ENCODE results near the gene ERC2.

ERC2 gene

DNA sequence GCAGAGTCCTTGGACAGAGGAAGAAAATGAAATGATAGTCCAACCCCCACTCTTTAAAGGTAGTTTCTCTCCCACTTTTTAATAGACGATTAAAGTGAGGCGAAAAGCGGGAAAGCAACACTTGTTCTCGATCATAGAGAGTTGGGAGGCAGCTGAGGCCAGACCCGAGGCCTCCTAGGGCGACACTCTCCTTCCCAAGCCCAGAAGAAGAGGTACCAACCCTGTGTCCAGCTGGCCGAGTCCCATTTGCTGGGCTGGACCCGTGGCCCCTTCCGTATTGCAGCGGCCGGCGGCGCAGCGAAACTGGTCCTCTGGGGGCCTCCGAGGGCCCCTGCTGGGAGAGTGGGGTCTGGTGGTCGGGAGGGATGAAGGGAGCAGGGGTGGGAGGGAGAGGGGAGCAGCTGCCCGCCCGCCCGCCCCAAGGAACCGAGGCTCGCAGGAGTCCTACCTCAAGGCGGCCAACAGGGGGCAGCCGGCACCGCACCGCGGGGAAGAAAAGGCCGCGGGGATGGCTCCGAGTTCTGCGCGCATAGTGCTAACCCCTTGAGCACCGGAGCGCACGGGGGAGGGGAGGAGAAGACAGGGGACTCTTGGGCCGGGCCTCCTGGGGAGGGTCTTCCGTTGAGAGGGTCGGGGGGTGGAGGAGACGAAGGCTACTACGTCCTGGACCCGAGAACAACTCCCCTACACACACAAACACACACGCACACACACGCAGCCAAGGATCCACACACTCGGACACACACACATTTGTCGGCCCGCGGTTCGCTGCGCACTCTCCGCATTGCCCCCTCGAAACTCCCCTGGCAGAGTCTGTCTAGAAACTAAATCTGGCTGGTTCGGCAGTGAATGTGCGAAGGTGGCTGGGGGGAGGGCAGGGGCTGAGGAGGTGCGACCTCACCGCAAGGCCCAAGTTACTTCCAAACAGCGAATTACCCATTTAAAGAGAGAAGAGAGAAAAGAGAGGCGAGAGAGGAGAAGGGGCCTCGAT, 983.2 kb downstream of the ERC2 start (continued):
- TF ChIP-seq ZNF391 (tag by site-specific recombination; IDR thresholded peaks at IDR 0.05; ENCODE audit: borderline replicate concordance, low read depth) (peak; percentile 44; the same call in 1 of the 2 replicates), ZNF433 (tag by site-specific recombination; IDR thresholded peaks at IDR 0.05; ENCODE audit: low read depth) (no peak), ZNF341 (tag by site-specific recombination; IDR thresholded peaks at IDR 0.05; ENCODE audit: low read depth) (peak; percentile 71), WT1 (tag by site-specific recombination; IDR thresholded peaks at IDR 0.05) (no peak), KLF9 (tag by site-specific recombination; IDR thresholded peaks at IDR 0.05; ENCODE audit: low read depth) (no peak), ZNF514 (tag by site-specific recombination; IDR thresholded peaks at IDR 0.05) (no peak), ZNF768 (tag by site-specific recombination; IDR thresholded peaks at IDR 0.05) (no peak; the same call in 1 of the 2 replicates), ZFP41 (tag by site-specific recombination; IDR thresholded peaks at IDR 0.05; ENCODE audit: borderline replicate concordance) (no peak), TCF7L2 (IDR thresholded peaks at IDR 0.05; ENCODE audit: borderline replicate concordance, low read depth, low read length) (no peak), ZNF248 (tag by site-specific recombination; IDR thresholded peaks at IDR 0.05) (no peak), REPIN1 (tag by site-specific recombination; IDR thresholded peaks at IDR 0.05; ENCODE audit: low read depth) (no peak), ZNF624 (tag by site-specific recombination; IDR thresholded peaks at IDR 0.05) (no peak), ZNF266 (tag by site-specific recombination; IDR thresholded peaks at IDR 0.05; ENCODE audit: low read depth) (no peak), GFI1B (tag by site-specific recombination; IDR thresholded peaks at IDR 0.05) (no peak), ZNF112 (tag by site-specific recombination; IDR thresholded peaks at IDR 0.05) (no peak), MYNN (tag by site-specific recombination; IDR thresholded peaks at IDR 0.05; ENCODE audit: borderline replicate concordance) (no peak), GLI4 (tag by site-specific recombination; IDR thresholded peaks at IDR 0.05) (0 out of 2 replicates have a peak, but pooled peaks have one; percentile 28), ZNF585B (tag by site-specific recombination; IDR thresholded peaks at IDR 0.05) (no peak), ZNF558 (tag by site-specific recombination; IDR thresholded peaks at IDR 0.05) (no peak)
- TF ChIP-seq, protein P1, sequence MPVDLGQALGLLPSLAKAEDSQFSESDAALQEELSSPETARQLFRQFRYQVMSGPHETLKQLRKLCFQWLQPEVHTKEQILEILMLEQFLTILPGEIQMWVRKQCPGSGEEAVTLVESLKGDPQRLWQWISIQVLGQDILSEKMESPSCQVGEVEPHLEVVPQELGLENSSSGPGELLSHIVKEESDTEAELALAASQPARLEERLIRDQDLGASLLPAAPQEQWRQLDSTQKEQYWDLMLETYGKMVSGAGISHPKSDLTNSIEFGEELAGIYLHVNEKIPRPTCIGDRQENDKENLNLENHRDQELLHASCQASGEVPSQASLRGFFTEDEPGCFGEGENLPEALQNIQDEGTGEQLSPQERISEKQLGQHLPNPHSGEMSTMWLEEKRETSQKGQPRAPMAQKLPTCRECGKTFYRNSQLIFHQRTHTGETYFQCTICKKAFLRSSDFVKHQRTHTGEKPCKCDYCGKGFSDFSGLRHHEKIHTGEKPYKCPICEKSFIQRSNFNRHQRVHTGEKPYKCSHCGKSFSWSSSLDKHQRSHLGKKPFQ (tag by site-specific recombination; IDR thresholded peaks at IDR 0.05) = 0 out of 2 replicates have a peak, but pooled peaks have one; percentile 47
- TF ChIP-seq, protein P2, sequence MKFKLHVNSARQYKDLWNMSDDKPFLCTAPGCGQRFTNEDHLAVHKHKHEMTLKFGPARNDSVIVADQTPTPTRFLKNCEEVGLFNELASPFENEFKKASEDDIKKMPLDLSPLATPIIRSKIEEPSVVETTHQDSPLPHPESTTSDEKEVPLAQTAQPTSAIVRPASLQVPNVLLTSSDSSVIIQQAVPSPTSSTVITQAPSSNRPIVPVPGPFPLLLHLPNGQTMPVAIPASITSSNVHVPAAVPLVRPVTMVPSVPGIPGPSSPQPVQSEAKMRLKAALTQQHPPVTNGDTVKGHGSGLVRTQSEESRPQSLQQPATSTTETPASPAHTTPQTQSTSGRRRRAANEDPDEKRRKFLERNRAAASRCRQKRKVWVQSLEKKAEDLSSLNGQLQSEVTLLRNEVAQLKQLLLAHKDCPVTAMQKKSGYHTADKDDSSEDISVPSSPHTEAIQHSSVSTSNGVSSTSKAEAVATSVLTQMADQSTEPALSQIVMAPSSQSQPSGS (tag by site-specific recombination; IDR thresholded peaks at IDR 0.05; ENCODE audit: low read depth) = no peak
- TF ChIP-seq, protein P3, sequence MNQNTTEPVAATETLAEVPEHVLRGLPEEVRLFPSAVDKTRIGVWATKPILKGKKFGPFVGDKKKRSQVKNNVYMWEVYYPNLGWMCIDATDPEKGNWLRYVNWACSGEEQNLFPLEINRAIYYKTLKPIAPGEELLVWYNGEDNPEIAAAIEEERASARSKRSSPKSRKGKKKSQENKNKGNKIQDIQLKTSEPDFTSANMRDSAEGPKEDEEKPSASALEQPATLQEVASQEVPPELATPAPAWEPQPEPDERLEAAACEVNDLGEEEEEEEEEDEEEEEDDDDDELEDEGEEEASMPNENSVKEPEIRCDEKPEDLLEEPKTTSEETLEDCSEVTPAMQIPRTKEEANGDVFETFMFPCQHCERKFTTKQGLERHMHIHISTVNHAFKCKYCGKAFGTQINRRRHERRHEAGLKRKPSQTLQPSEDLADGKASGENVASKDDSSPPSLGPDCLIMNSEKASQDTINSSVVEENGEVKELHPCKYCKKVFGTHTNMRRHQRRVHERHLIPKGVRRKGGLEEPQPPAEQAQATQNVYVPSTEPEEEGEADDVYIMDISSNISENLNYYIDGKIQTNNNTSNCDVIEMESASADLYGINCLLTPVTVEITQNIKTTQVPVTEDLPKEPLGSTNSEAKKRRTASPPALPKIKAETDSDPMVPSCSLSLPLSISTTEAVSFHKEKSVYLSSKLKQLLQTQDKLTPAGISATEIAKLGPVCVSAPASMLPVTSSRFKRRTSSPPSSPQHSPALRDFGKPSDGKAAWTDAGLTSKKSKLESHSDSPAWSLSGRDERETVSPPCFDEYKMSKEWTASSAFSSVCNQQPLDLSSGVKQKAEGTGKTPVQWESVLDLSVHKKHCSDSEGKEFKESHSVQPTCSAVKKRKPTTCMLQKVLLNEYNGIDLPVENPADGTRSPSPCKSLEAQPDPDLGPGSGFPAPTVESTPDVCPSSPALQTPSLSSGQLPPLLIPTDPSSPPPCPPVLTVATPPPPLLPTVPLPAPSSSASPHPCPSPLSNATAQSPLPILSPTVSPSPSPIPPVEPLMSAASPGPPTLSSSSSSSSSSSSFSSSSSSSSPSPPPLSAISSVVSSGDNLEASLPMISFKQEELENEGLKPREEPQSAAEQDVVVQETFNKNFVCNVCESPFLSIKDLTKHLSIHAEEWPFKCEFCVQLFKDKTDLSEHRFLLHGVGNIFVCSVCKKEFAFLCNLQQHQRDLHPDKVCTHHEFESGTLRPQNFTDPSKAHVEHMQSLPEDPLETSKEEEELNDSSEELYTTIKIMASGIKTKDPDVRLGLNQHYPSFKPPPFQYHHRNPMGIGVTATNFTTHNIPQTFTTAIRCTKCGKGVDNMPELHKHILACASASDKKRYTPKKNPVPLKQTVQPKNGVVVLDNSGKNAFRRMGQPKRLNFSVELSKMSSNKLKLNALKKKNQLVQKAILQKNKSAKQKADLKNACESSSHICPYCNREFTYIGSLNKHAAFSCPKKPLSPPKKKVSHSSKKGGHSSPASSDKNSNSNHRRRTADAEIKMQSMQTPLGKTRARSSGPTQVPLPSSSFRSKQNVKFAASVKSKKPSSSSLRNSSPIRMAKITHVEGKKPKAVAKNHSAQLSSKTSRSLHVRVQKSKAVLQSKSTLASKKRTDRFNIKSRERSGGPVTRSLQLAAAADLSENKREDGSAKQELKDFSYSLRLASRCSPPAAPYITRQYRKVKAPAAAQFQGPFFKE (tag by site-specific recombination; IDR thresholded peaks at IDR 0.05; ENCODE audit: borderline replicate concordance) = no peak
- TF ChIP-seq, protein P4, sequence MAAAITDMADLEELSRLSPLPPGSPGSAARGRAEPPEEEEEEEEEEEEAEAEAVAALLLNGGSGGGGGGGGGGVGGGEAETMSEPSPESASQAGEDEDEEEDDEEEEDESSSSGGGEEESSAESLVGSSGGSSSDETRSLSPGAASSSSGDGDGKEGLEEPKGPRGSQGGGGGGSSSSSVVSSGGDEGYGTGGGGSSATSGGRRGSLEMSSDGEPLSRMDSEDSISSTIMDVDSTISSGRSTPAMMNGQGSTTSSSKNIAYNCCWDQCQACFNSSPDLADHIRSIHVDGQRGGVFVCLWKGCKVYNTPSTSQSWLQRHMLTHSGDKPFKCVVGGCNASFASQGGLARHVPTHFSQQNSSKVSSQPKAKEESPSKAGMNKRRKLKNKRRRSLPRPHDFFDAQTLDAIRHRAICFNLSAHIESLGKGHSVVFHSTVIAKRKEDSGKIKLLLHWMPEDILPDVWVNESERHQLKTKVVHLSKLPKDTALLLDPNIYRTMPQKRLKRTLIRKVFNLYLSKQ (tag by site-specific recombination; IDR thresholded peaks at IDR 0.05; ENCODE audit: borderline replicate concordance) = no peak
- TF ChIP-seq, protein P5, sequence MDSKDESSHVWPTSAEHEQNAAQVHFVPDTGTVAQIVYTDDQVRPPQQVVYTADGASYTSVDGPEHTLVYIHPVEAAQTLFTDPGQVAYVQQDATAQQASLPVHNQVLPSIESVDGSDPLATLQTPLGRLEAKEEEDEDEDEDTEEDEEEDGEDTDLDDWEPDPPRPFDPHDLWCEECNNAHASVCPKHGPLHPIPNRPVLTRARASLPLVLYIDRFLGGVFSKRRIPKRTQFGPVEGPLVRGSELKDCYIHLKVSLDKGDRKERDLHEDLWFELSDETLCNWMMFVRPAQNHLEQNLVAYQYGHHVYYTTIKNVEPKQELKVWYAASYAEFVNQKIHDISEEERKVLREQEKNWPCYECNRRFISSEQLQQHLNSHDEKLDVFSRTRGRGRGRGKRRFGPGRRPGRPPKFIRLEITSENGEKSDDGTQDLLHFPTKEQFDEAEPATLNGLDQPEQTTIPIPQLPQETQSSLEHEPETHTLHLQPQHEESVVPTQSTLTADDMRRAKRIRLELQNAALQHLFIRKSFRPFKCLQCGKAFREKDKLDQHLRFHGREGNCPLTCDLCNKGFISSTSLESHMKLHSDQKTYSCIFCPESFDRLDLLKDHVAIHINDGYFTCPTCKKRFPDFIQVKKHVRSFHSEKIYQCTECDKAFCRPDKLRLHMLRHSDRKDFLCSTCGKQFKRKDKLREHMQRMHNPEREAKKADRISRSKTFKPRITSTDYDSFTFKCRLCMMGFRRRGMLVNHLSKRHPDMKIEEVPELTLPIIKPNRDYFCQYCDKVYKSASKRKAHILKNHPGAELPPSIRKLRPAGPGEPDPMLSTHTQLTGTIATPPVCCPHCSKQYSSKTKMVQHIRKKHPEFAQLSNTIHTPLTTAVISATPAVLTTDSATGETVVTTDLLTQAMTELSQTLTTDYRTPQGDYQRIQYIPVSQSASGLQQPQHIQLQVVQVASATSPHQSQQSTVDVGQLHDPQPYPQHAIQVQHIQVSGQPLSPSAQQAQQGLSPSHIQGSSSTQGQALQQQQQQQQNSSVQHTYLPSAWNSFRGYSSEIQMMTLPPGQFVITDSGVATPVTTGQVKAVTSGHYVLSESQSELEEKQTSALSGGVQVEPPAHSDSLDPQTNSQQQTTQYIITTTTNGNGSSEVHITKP (tag by site-specific recombination; IDR thresholded peaks at IDR 0.05) = peak; percentile 96

Measured in HEK293 (cell line).